H9 (cell line): ENCODE measurements around the gene BTBD18. TPM values are rescaled to one million over a fixed set of nuclear protein-coding genes. Genes with fewer than 3 reads are reported as not detected.

Experiments
- DNase-seq: peaks from one replicate; pipeline ENCODE4 v3.0.0-alpha.2; 2017
- H2AFZ ChIP-seq: one replicate; pipeline ENCODE4 v1.6.1; 2013; ENCODE audit warnings: mild to moderate bottlenecking, low read length, control low read depth, moderate library complexity
- H2AK5ac ChIP-seq: 2 replicates; pipeline ENCODE4 v1.6.1; 2013; ENCODE audit warnings: low read length, control low read depth, mixed read lengths; ENCODE audit not compliant: insufficient read length
- H2BK120ac ChIP-seq: one replicate; pipeline ENCODE4 v1.6.1; 2013; ENCODE audit warnings: low read depth, mild to moderate bottlenecking, low read length, control low read depth, inconsistent platforms; ENCODE audit not compliant: poor library complexity, severe bottlenecking
- H2BK12ac ChIP-seq: 2 replicates; pipeline ENCODE4 v1.6.1; 2013; ENCODE audit warnings: low read length, control low read depth, mixed read lengths, low read depth; ENCODE audit not compliant: insufficient read length
- H2BK15ac ChIP-seq: 2 replicates; pipeline ENCODE4 v1.6.1; 2013; ENCODE audit warnings: low read depth, low read length, control low read depth
- H2BK20ac ChIP-seq: one replicate; pipeline ENCODE4 v1.6.1; 2013; ENCODE audit warnings: low read depth, mild to moderate bottlenecking, low read length, control low read depth, inconsistent platforms; ENCODE audit not compliant: poor library complexity, severe bottlenecking
- H2BK5ac ChIP-seq: 2 replicates; pipeline ENCODE4 v1.6.1; 2013; ENCODE audit warnings: low read length, control low read depth, mixed read lengths; ENCODE audit not compliant: insufficient read length
- H3K14ac ChIP-seq: 2 replicates; pipeline ENCODE4 v1.6.1; 2013; ENCODE audit warnings: low read length, control low read depth; ENCODE audit not compliant: insufficient read depth
- H3K18ac ChIP-seq: 2 replicates; pipeline ENCODE4 v1.6.1; 2013; ENCODE audit warnings: low read depth, mild to moderate bottlenecking, mixed read lengths, low read length, control low read depth; ENCODE audit not compliant: insufficient read length
- H3K23ac ChIP-seq: 2 replicates; pipeline ENCODE4 v1.6.1; 2013; ENCODE audit warnings: low read length, control low read depth, mixed read lengths, low read depth; ENCODE audit not compliant: insufficient read length
- H3K23me2 ChIP-seq: 2 replicates; pipeline ENCODE4 v1.6.1; 2013; ENCODE audit warnings: low read depth, mild to moderate bottlenecking, mixed read lengths, low read length, control low read depth; ENCODE audit not compliant: insufficient read length, poor library complexity, severe bottlenecking
- H3K27ac ChIP-seq: 2 replicates; pipeline ENCODE4 v1.5.1; 2013; ENCODE audit warnings: low read length, control low read depth, mixed read lengths, low read depth; ENCODE audit not compliant: insufficient read length
- H3K27me3 ChIP-seq: 2 replicates; pipeline ENCODE4 v1.6.1; 2013; ENCODE audit warnings: low read length, control low read depth, inconsistent platforms; ENCODE audit not compliant: insufficient read depth
- H3K4ac ChIP-seq: 2 replicates; pipeline ENCODE4 v1.6.1; 2013; ENCODE audit warnings: low read depth, mild to moderate bottlenecking, control low read depth, inconsistent platforms, low read length, moderate library complexity
- H3K4me1 ChIP-seq: 2 replicates; pipeline ENCODE4 v1.6.1; 2013; ENCODE audit warnings: low read length, control low read depth, inconsistent platforms; ENCODE audit not compliant: insufficient read depth
- H3K4me2 ChIP-seq: 2 replicates; pipeline ENCODE4 v1.6.1; 2013; ENCODE audit warnings: low read length, control low read depth, mixed read lengths; ENCODE audit not compliant: insufficient read length, insufficient read depth
- H3K56ac ChIP-seq: 2 replicates; pipeline ENCODE4 v1.6.1; 2013; ENCODE audit warnings: low read depth, mild to moderate bottlenecking, mixed read lengths, low read length, control low read depth; ENCODE audit not compliant: insufficient read length
- H3K79me1 ChIP-seq: 2 replicates; pipeline ENCODE4 v1.6.1; 2013; ENCODE audit warnings: low read depth, mild to moderate bottlenecking, moderate library complexity, low read length, control low read depth, inconsistent platforms; ENCODE audit not compliant: insufficient read depth, poor library complexity, severe bottlenecking
- H3K79me2 ChIP-seq: 2 replicates; pipeline ENCODE4 v1.6.1; 2013; ENCODE audit warnings: low read length, control low read depth, inconsistent platforms; ENCODE audit not compliant: insufficient read depth
- H3K9ac ChIP-seq: 2 replicates; pipeline ENCODE4 v1.6.1; 2013; ENCODE audit warnings: low read length, control low read depth, mixed read lengths; ENCODE audit not compliant: insufficient read length; ENCODE audit errors: extremely low read depth
- H3K9me3 ChIP-seq: one replicate; pipeline ENCODE4 v1.6.1; 2013; ENCODE audit warnings: low read depth, low read length, inconsistent platforms; ENCODE audit not compliant: control insufficient read depth
- H3T11ph ChIP-seq: one replicate; pipeline ENCODE4 v1.6.1; 2013; ENCODE audit warnings: mild to moderate bottlenecking, low read length, control low read depth, inconsistent platforms
- H4K20me1 ChIP-seq: one replicate; pipeline ENCODE4 v1.6.1; 2013; ENCODE audit not compliant: control insufficient read depth, insufficient read length, insufficient read depth
- H4K5ac ChIP-seq: 2 replicates; pipeline ENCODE4 v1.6.1; 2013; ENCODE audit warnings: low read depth, mild to moderate bottlenecking, mixed read lengths, low read length, control low read depth; ENCODE audit not compliant: insufficient read length
- H4K8ac ChIP-seq: replicated peaks from 2 replicates; pipeline ENCODE4 v1.6.1; 2013; ENCODE audit warnings: low read length, control low read depth, mixed read lengths, low read depth; ENCODE audit not compliant: insufficient read length
- H4K91ac ChIP-seq: 2 replicates; pipeline ENCODE4 v1.6.1; 2013; ENCODE audit warnings: low read depth, mild to moderate bottlenecking, moderate library complexity, mixed read lengths, low read length, control low read depth; ENCODE audit not compliant: insufficient read length
- H3K27ac Mint-ChIP-seq, 3 experiments: 2 replicates in 2 of 3; 3 replicates in 1 of 3; pipeline ENCODE4 v1.8.0; 2020 to 2021; ENCODE audit warnings: mixed read lengths in 3 of 3, mild to moderate bottlenecking in 1 of 3, moderate library complexity in 1 of 3
- H3K27me3 Mint-ChIP-seq: 2 replicates; pipeline ENCODE4 v1.8.0; 2021; ENCODE audit warnings: low read depth, mild to moderate bottlenecking, moderate library complexity, mixed read lengths
- H3K36me3 Mint-ChIP-seq, 3 experiments: 2 replicates in 2 of 3; 3 replicates in 1 of 3; pipeline ENCODE4 v1.8.0; 2020 to 2021; ENCODE audit warnings: low read depth in 3 of 3, mixed read lengths in 3 of 3; ENCODE audit not compliant: insufficient read depth in 1 of 3
- H3K4me1 Mint-ChIP-seq, 2 experiments: 2 replicates each; pipeline ENCODE4 v1.8.0; 2020; ENCODE audit warnings: mixed read lengths in 2 of 2
- H3K4me3 Mint-ChIP-seq, 2 experiments: 2 replicates in 1 of 2; 3 replicates in 1 of 2; pipeline ENCODE4 v1.8.0; 2020 to 2021; ENCODE audit warnings: mild to moderate bottlenecking in 2 of 2, mixed read lengths in 2 of 2, moderate library complexity in 1 of 2
- H3K9me3 Mint-ChIP-seq, 2 experiments: 2 replicates in 1 of 2; 3 replicates in 1 of 2; pipeline ENCODE4 v1.8.0; 2020; ENCODE audit warnings: mild to moderate bottlenecking in 2 of 2, mixed read lengths in 2 of 2, moderate library complexity in 1 of 2
- WGBS: extraction: QIAGEN DNeasy Blood & Tissue Kit; methylation state at CpG from one replicate; pipeline ENCODE4 v1.1.7; 2013; ENCODE audit warnings: missing lambda C conversion rate, low lambda C conversion rate, mixed read lengths; ENCODE audit not compliant: insufficient read length; ENCODE audit errors: extremely low coverage; 5-methylcytosine and 5-hydroxymethylcytosine counted together
- total RNA-seq: library from RNA; stranded (reverse); gene quantifications from 2 replicates; pipeline ENCODE4 v1.2.1, GENCODE V29; 2021
- TF ChIP-seq, protein P1 (sequence below): fragments of 200-600 bp; sonication (generic); conservative IDR thresholded peaks from 3 replicates; pipeline ENCODE4 v1.8.0; 2021; ENCODE audit warnings: antibody characterized with exemption, mild to moderate bottlenecking

Gene BTBD18
- total RNA-seq, 1 experiment from 2014 or later: not detected

GRCh38 chr11:57711414-57712255 lies 40.0 kb downstream of the BTBD18 start, which contains the start of gene MED19:
TSS of gene MED19 (minus strand) at chr11:57712215. CDS start at chr11:57712179, 36 bp downstream.
- Histone ChIP-seq H3K23ac (no peak within 1 kb of the TSS), H4K5ac (peak within 1 kb of the TSS; percentile 17), H4K91ac (no peak within 1 kb of the TSS), H3K27me3 (no peaks in the 10 kb centered on the region), H2AFZ (no peak within 1 kb of the TSS), H3K9ac (peak within 1 kb of the TSS; percentile 96), H3K79me1 (no peaks in the 10 kb centered on the region), H3K23me2 (no peaks in the 10 kb centered on the region), H2BK12ac (no peak within 1 kb of the TSS), H2BK120ac (no peak within 1 kb of the TSS), H3K4me2 (peak within 1 kb of the TSS; percentile 74), H3K79me2 (peaks cover 21% of the 10 kb centered on the region; the same call in 1 of the 2 replicates), H3K4ac (no peak within 1 kb of the TSS), H3K18ac (peak within 1 kb of the TSS; percentile 87), H3K56ac (no peak within 1 kb of the TSS), H4K8ac (no peak within 1 kb of the TSS), H2BK15ac (no peak within 1 kb of the TSS), H2AK5ac (no peak within 1 kb of the TSS), H2BK5ac (peak within 1 kb of the TSS; percentile 15), H3K4me1 (no peaks in the 10 kb centered on the region), H3T11ph (no peak within 1 kb of the TSS), H3K14ac (peak within 1 kb of the TSS; percentile 94), H3K9me3 (no peaks in the 10 kb centered on the region), H3K27ac (peak within 1 kb of the TSS; percentile 13), H4K20me1 (no peaks in the 10 kb centered on the region), H2BK20ac (no peak within 1 kb of the TSS)
- Mint-ChIP-seq H3K27ac (peak within 1 kb of the TSS; percentile 99 to 100 (median 100)), H3K36me3 (peaks cover 12 to 16% (median 15%) of the 10 kb centered on the region in 3 experiments), H3K27me3 (no peaks in the 10 kb centered on the region), H3K9me3 (peaks cover 3 to 4% of the 10 kb centered on the region in 2 experiments; a peak in 4 of 5 replicates), H3K4me1 (peaks cover 13 to 22% of the 10 kb centered on the region in 2 experiments), H3K4me3 (peak within 1 kb of the TSS; percentile 100)
- DNase-seq: peak; percentile 98
- TF ChIP-seq, protein P1, sequence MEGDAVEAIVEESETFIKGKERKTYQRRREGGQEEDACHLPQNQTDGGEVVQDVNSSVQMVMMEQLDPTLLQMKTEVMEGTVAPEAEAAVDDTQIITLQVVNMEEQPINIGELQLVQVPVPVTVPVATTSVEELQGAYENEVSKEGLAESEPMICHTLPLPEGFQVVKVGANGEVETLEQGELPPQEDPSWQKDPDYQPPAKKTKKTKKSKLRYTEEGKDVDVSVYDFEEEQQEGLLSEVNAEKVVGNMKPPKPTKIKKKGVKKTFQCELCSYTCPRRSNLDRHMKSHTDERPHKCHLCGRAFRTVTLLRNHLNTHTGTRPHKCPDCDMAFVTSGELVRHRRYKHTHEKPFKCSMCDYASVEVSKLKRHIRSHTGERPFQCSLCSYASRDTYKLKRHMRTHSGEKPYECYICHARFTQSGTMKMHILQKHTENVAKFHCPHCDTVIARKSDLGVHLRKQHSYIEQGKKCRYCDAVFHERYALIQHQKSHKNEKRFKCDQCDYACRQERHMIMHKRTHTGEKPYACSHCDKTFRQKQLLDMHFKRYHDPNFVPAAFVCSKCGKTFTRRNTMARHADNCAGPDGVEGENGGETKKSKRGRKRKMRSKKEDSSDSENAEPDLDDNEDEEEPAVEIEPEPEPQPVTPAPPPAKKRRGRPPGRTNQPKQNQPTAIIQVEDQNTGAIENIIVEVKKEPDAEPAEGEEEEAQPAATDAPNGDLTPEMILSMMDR: no peak
- WGBS: no CpG with 5 or more reads among the region's 51 CpGs
